Measurements from ENCODE around the gene COL4A6. TPM values are rescaled to one million over a fixed set of nuclear protein-coding genes. Genes with fewer than 3 reads are reported as not detected.

Gene COL4A6
- total RNA-seq, 1 donor from 2014 or later = 99.4 TPM

DNA sequence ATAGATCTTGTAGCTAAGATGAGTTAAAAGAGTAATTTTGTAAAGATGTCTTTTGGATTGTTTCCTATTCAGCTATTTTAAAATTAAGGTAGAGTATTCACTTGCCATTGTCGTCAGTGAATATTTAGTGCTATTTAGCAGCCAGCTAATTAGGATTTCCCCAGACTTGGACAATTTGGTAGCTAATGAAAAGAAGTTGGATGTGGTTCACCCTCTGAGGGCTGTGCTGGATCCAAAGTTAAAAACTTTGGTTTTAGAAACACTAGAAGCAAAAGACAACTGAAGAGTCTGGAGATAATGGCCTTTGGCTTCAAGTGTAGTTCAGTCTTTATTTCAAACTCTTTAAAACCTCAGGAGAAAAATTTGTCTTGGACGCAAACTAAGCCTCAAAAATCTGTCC, 305.3 kb downstream of the COL4A6 start:
- DNase-seq (ENCODE audit: low spot score in 2 of 2, unreplicated experiment in 2 of 2) = no peak
- H3K9me3 Mint-ChIP-seq = no peaks in the 10 kb centered on the region
- H3K4me3 Mint-ChIP-seq = no peak overlapping the region
- TF ChIP-seq, protein P1, sequence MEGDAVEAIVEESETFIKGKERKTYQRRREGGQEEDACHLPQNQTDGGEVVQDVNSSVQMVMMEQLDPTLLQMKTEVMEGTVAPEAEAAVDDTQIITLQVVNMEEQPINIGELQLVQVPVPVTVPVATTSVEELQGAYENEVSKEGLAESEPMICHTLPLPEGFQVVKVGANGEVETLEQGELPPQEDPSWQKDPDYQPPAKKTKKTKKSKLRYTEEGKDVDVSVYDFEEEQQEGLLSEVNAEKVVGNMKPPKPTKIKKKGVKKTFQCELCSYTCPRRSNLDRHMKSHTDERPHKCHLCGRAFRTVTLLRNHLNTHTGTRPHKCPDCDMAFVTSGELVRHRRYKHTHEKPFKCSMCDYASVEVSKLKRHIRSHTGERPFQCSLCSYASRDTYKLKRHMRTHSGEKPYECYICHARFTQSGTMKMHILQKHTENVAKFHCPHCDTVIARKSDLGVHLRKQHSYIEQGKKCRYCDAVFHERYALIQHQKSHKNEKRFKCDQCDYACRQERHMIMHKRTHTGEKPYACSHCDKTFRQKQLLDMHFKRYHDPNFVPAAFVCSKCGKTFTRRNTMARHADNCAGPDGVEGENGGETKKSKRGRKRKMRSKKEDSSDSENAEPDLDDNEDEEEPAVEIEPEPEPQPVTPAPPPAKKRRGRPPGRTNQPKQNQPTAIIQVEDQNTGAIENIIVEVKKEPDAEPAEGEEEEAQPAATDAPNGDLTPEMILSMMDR (IDR thresholded peaks at IDR 0.05; ENCODE audit: unreplicated experiment) = no peak
- no peaks in the 10 kb centered on the region for H3K4me1 Mint-ChIP-seq
- H3K36me3 Mint-ChIP-seq = peaks cover 7% of the 10 kb centered on the region
- no peak overlapping the region for H3K27ac Mint-ChIP-seq
- no peaks in the 10 kb centered on the region for H3K27me3 Mint-ChIP-seq (ENCODE audit: low read depth)

DNA sequence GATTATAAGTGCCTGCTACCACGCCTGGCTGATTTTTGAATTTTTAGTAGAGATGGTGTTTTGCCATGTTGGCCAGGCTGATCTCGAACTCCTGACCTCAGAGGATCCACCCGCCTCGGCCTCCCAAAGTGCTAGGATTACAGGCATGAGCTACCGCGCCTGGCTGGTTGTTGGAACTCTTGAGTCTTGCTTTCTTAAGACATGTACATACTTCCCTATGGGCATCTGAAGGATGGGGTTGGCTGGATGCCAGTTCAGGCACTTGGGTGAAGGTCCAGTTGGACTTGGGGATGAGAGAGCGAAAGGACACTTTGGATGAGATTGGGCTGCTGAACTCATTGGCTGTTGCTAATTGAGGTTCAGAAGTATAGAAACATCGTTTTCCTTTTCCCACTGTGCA, 306.2 kb downstream of the COL4A6 start:
- TF ChIP-seq, protein P1 (IDR thresholded peaks at IDR 0.05; ENCODE audit: unreplicated experiment) = no peak
- no peak for DNase-seq (ENCODE audit: low spot score in 2 of 2, unreplicated experiment in 2 of 2)
- H3K9me3 Mint-ChIP-seq = no peaks in the 10 kb centered on the region
- H3K36me3 Mint-ChIP-seq = peaks cover 7% of the 10 kb centered on the region
- H3K4me1 Mint-ChIP-seq = no peaks in the 10 kb centered on the region
- H3K27ac Mint-ChIP-seq = no peak overlapping the region
- H3K27me3 Mint-ChIP-seq (ENCODE audit: low read depth) = no peaks in the 10 kb centered on the region
- no peak overlapping the region for H3K4me3 Mint-ChIP-seq

DNA sequence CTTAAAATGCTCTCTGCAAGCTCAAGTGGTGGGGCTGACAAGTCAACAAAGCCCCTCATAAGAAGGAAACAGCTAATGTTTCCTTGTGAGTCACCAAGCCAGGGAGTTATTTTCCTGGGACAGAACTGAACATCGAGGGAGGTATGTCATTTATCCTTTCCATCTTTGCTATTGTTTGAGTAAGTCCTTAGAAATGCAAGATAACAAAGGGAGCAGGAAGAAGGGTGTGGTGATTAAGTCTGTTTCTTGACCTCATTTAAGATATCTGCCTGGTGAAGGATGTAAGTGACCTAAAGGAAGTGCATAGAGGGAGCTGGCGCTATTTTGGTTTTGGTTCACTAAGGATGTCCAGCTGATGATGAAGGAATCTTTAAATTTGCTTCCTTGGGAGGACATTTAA, 306.8 kb downstream of the COL4A6 start:
- TF ChIP-seq, protein P1 (IDR thresholded peaks at IDR 0.05; ENCODE audit: unreplicated experiment) = no peak
- DNase-seq (ENCODE audit: low spot score in 2 of 2, unreplicated experiment in 2 of 2) = no peak
- Mint-ChIP-seq H3K27ac (no peak overlapping the region), H3K27me3 (ENCODE audit: low read depth) (no peaks in the 10 kb centered on the region), H3K4me3 (no peak overlapping the region), H3K36me3 (peaks cover 7% of the 10 kb centered on the region), H3K9me3 (no peaks in the 10 kb centered on the region), H3K4me1 (no peaks in the 10 kb centered on the region)

DNA sequence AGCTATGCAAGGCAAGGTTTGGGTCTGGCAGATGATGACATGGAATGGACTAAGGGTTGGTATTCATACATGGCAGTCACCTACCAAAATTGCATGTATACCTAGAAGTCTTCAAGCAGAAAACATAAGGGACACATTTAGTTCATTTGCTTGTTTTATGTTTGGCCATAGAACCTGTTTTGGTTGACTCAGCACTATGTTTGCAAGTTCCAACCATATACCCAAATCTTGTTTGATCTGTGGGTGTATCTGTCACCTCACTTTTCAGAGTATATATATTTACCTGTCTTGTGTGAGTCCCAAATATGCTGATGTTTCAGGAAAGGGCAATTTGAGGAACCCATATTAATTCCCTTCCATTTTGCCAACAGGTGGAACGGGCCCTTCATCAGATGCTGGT, 307.3 kb downstream of the COL4A6 start:
- no peak overlapping the region for H3K27ac Mint-ChIP-seq
- H3K9me3 Mint-ChIP-seq = no peaks in the 10 kb centered on the region
- H3K4me3 Mint-ChIP-seq = no peak overlapping the region
- no peak for DNase-seq (ENCODE audit: low spot score in 2 of 2, unreplicated experiment in 2 of 2)
- H3K4me1 Mint-ChIP-seq = no peaks in the 10 kb centered on the region
- H3K27me3 Mint-ChIP-seq (ENCODE audit: low read depth) = no peaks in the 10 kb centered on the region
- TF ChIP-seq, protein P1 (IDR thresholded peaks at IDR 0.05; ENCODE audit: unreplicated experiment) = no peak
- peaks cover 7% of the 10 kb centered on the region for H3K36me3 Mint-ChIP-seq

DNA sequence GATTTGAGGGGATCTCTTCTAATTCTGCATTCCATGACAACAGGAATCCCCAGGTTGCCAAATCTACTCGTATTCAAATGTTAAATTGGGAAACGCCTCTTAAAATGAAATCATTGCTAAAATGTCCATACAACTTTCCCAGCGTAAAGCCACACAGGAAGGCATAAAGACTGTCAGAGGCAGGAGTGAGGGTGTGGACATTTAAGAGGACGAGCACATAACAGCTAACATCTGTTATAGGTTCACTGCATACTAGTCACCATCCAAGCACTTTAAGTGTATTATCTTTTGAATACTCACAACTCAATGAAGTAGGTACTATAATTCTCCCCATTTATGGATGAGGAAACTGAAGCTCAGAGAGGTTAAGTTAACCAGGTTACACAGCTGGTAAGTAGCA, 311.1 kb downstream of the COL4A6 start:
- Mint-ChIP-seq H3K36me3 (peaks cover 5% of the 10 kb centered on the region), H3K4me1 (peaks cover 11% of the 10 kb centered on the region), H3K9me3 (no peaks in the 10 kb centered on the region), H3K27ac (no peak overlapping the region), H3K4me3 (no peak overlapping the region), H3K27me3 (ENCODE audit: low read depth) (no peaks in the 10 kb centered on the region)
- TF ChIP-seq, protein P1 (IDR thresholded peaks at IDR 0.05; ENCODE audit: unreplicated experiment) = no peak
- no peak for DNase-seq (ENCODE audit: low spot score in 2 of 2, unreplicated experiment in 2 of 2)

DNA sequence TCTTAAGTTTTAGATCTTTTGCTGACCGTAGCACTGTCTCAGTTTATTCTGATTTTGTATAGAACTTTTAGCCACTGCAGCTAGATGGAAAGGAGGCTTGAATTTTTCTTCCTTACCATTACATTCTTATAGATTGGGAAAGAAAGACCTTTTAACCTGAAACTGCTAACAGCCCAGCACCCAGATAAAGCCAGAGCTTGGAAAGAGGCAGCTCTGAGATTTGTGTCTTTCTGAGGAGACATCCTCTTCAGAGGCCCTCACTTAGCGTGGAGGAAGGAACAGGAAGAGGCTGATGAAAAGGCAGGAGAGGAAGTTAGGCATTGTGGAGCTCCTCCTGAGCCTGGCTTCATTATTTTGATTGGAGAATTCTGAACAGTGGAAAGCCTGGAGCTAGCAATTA, 311.6 kb downstream of the COL4A6 start:
- Mint-ChIP-seq H3K27ac (peak overlapping the region; percentile 2), H3K9me3 (no peaks in the 10 kb centered on the region), H3K36me3 (peaks cover 5% of the 10 kb centered on the region), H3K27me3 (ENCODE audit: low read depth) (no peaks in the 10 kb centered on the region), H3K4me1 (peaks cover 15% of the 10 kb centered on the region), H3K4me3 (no peak overlapping the region)
- DNase-seq (ENCODE audit: low spot score in 2 of 2, unreplicated experiment in 2 of 2) = no peak
- TF ChIP-seq, protein P1 (IDR thresholded peaks at IDR 0.05; ENCODE audit: unreplicated experiment) = no peak
